IMR-90 (cell line): ENCODE results near the gene METTL4. TPM values are rescaled to one million over a fixed set of nuclear protein-coding genes. Genes with fewer than 3 reads are reported as not detected.
A peak's percentile ranks its signal among the peaks of the same experiment; 100 is the strongest.

Source experiments
- ATAC-seq: fragments of 200-7000 bp; cut with Tn5 transposase; 2 replicates; pipeline ENCODE4 v1.9.1; 2020; ENCODE audit warnings: low read depth, mild to moderate bottlenecking, moderate library complexity
- BruUV-seq: library from RNA; stranded (reverse); fragments of 400-500 nt; replicated peaks from 2 replicates; lab custom pipeline; 2021; lab: Mats Ljungman, UMichigan
- CTCF ChIA-PET: fragments of 300-600 bp; formaldehyde crosslinking; extraction: SDS; loops from one replicate; lab custom pipeline; 2021; ENCODE audit warnings: antibody characterized with exemption; lab: Yijun Ruan, JAX
- POLR2A ChIA-PET: fragments of 300-600 bp; sonication (Branson Sonifier 250); formaldehyde crosslinking; loops from one replicate; lab custom pipeline; 2022; ENCODE audit warnings: antibody characterized with exemption; ENCODE audit not compliant: unreplicated experiment; lab: Charles Lee
- DNase-seq: peaks from one replicate; pipeline ENCODE4 v3.0.0; 2013
- H2AFZ ChIP-seq: replicated peaks from 2 replicates; pipeline ENCODE3; 2013; ENCODE audit warnings: low read length, mild to moderate bottlenecking; ENCODE audit not compliant: poor library complexity
- H2AK5ac ChIP-seq: 2 replicates; pipeline ENCODE4 v1.6.1; 2013; ENCODE audit warnings: low read depth, low read length, inconsistent platforms
- H2AK9ac ChIP-seq: replicated peaks from 2 replicates; pipeline ENCODE3; 2013; ENCODE audit warnings: mild to moderate bottlenecking, low read depth, low read length, moderate library complexity; ENCODE audit not compliant: poor library complexity
- H2BK120ac ChIP-seq: 2 replicates; pipeline ENCODE4 v1.6.1; 2013; ENCODE audit warnings: low read depth, low read length, inconsistent platforms
- H2BK15ac ChIP-seq: 3 replicates; pipeline ENCODE4 v1.6.1; 2013; ENCODE audit warnings: low read depth, low read length, inconsistent platforms
- H2BK20ac ChIP-seq: 2 replicates; pipeline ENCODE4 v1.6.1; 2013; ENCODE audit warnings: low read depth, mild to moderate bottlenecking, inconsistent platforms, low read length, moderate library complexity
- H2BK5ac ChIP-seq: 2 replicates; pipeline ENCODE4 v1.6.1; 2013; ENCODE audit warnings: mild to moderate bottlenecking, low read depth, low read length, inconsistent platforms; ENCODE audit not compliant: poor library complexity, severe bottlenecking
- H3K14ac ChIP-seq: replicated peaks from 2 replicates; pipeline ENCODE4 v1.6.1; 2013; ENCODE audit warnings: low read depth, low read length, inconsistent platforms
- H3K18ac ChIP-seq: 2 replicates; pipeline ENCODE4 v1.6.1; 2013; ENCODE audit warnings: low read depth, low read length, control low read depth
- H3K23ac ChIP-seq: 2 replicates; pipeline ENCODE4 v1.6.1; 2013; ENCODE audit warnings: low read depth, low read length, inconsistent platforms
- H3K27ac ChIP-seq: 2 replicates; pipeline ENCODE4 v1.5.1; 2013; ENCODE audit warnings: mild to moderate bottlenecking, control low read depth, low read length; ENCODE audit not compliant: insufficient read depth
- H3K27me3 ChIP-seq: 2 replicates; pipeline ENCODE4 v1.6.1; 2013; ENCODE audit warnings: low read length; ENCODE audit not compliant: control insufficient read depth, insufficient read depth
- H3K36me3 ChIP-seq: 2 replicates; pipeline ENCODE4 v1.6.1; 2013; ENCODE audit warnings: low read length, mixed read lengths; ENCODE audit not compliant: control insufficient read depth, insufficient read depth
- H3K4ac ChIP-seq: 2 replicates; pipeline ENCODE4 v1.6.1; 2013; ENCODE audit warnings: low read depth, low read length, inconsistent platforms
- H3K4me1 ChIP-seq: 2 replicates; pipeline ENCODE4 v1.6.1; 2013; ENCODE audit warnings: low read length, mixed read lengths; ENCODE audit not compliant: control insufficient read depth, insufficient read depth
- H3K4me2 ChIP-seq: 2 replicates; pipeline ENCODE4 v1.6.1; 2013; ENCODE audit warnings: low read depth, mild to moderate bottlenecking, control low read depth, low read length, moderate library complexity
- H3K4me3 ChIP-seq: 2 replicates; pipeline ENCODE4 v1.5.1; 2013; ENCODE audit warnings: low read depth, mild to moderate bottlenecking, control low read depth, low read length, moderate library complexity; ENCODE audit not compliant: insufficient read depth
- H3K56ac ChIP-seq: 2 replicates; pipeline ENCODE4 v1.6.1; 2013; ENCODE audit warnings: low read length, inconsistent platforms; ENCODE audit not compliant: insufficient read depth; ENCODE audit errors: extremely low read depth
- H3K79me1 ChIP-seq, 2 experiments: 2 replicates each; pipeline ENCODE4 v1.6.1; 2013; ENCODE audit warnings: low read length in 2 of 2, inconsistent platforms in 1 of 2, low read depth in 1 of 2
- H3K9ac ChIP-seq: 2 replicates; pipeline ENCODE4 v1.6.1; 2013; ENCODE audit warnings: low read depth, low read length, control low read depth
- H3K9me1 ChIP-seq: 2 replicates; pipeline ENCODE4 v1.6.1; 2013; ENCODE audit warnings: low read length, inconsistent platforms; ENCODE audit not compliant: insufficient read depth
- H3K9me3 ChIP-seq: 2 replicates; pipeline ENCODE4 v1.6.1; 2013; ENCODE audit warnings: low read length; ENCODE audit not compliant: control insufficient read depth, insufficient read depth
- H4K20me1 ChIP-seq: 2 replicates; pipeline ENCODE4 v1.6.1; 2013; ENCODE audit warnings: low read length, inconsistent platforms; ENCODE audit not compliant: insufficient read depth
- H4K5ac ChIP-seq: 2 replicates; pipeline ENCODE4 v1.6.1; 2013; ENCODE audit warnings: mild to moderate bottlenecking, low read depth, low read length, control low read depth
- H4K8ac ChIP-seq, 2 experiments: 2 replicates each; pipeline ENCODE4 v1.6.1; 2013; ENCODE audit warnings: low read depth in 2 of 2, low read length in 2 of 2, control low read depth in 1 of 2, inconsistent platforms in 1 of 2
- H4K91ac ChIP-seq: 2 replicates; pipeline ENCODE4 v1.6.1; 2013; ENCODE audit warnings: low read depth, low read length, inconsistent platforms; ENCODE audit not compliant: insufficient read depth
- CHD1 ChIP-seq: IDR thresholded peaks from 2 replicates; pipeline ENCODE4 v1.6.1; 2012; ENCODE audit warnings: low read depth, low read length, improper control_type of control experiment
- ELK1 ChIP-seq: fragments of 150-350 bp; IDR thresholded peaks from 2 replicates; pipeline ENCODE4 v1.6.1; 2016; ENCODE audit warnings: low read depth, mild to moderate bottlenecking, low read length, moderate library complexity, borderline replicate concordance
- FOS ChIP-seq: fragments of 150-350 bp; IDR thresholded peaks from 2 replicates; pipeline ENCODE4 v1.6.1; 2016; ENCODE audit warnings: low read depth, low read length
- MAFK ChIP-seq: IDR thresholded peaks from 2 replicates; pipeline ENCODE4 v1.6.1; 2012; ENCODE audit warnings: low read depth, low read length, improper control_type of control experiment
- MXI1 ChIP-seq: IDR thresholded peaks from 2 replicates; pipeline ENCODE4 v1.6.1; 2012; ENCODE audit warnings: low read depth, mild to moderate bottlenecking, low read length, moderate library complexity, borderline replicate concordance
- RAD21 ChIP-seq: IDR thresholded peaks from 2 replicates; pipeline ENCODE4 v1.6.1; 2012; ENCODE audit warnings: low read length, improper control_type of control experiment
- RCOR1 ChIP-seq: IDR thresholded peaks from 2 replicates; pipeline ENCODE4 v1.6.1; 2012; ENCODE audit warnings: mild to moderate bottlenecking, low read length, improper control_type of control experiment; ENCODE audit not compliant: insufficient replicate concordance
- RFX5 ChIP-seq: IDR thresholded peaks from 2 replicates; pipeline ENCODE4 v1.8.0; 2012; ENCODE audit warnings: low read depth, mild to moderate bottlenecking, low read length, moderate library complexity
- SMC3 ChIP-seq: fragments of 150-350 bp; IDR thresholded peaks from 2 replicates; pipeline ENCODE4 v1.6.1; 2016; ENCODE audit warnings: low read depth, mild to moderate bottlenecking, antibody characterized with exemption, low read length, moderate library complexity
- USF2 ChIP-seq: fragments of 150-350 bp; IDR thresholded peaks from 2 replicates; pipeline ENCODE4 v1.6.1; 2017; ENCODE audit warnings: mild to moderate bottlenecking, antibody characterized with exemption, low read length, low read depth
- WGBS, 2 experiments: methylation state at CpG; one replicate each; pipeline versions ENCODE4 v1.1.5 to v1.1.7; 2013; ENCODE audit warnings: missing lambda C conversion rate in 2 of 2; ENCODE audit not compliant: insufficient read length in 1 of 2; ENCODE audit errors: extremely low coverage in 2 of 2; 5-methylcytosine and 5-hydroxymethylcytosine counted together
- dilution Hi-C: fragments of 300-500 bp; cut with HindIII; formaldehyde crosslinking; loops from one replicate; pipeline ENCODE4 v1.14.3; 2018; ENCODE audit warnings: low sequenced_read_pairs; ENCODE audit not compliant: unreplicated experiment
- in situ Hi-C: fragments of 300-500 bp; cut with MboI; formaldehyde crosslinking; loops from 3 replicates; pipeline ENCODE4 v1.14.3; 2019; ENCODE audit warnings: low sequenced_read_pairs, inconsistent platforms, mixed read lengths
- intact Hi-C: fragments of 100-400 bp; cut with micrococcal nuclease; formaldehyde crosslinking; loops from 2 replicates; pipeline ENCODE4 v1.10.0; 2022
- polyA plus RNA-seq, 3 experiments: library from polyadenylated mRNA; depleted of rRNA; stranded (reverse); fragments of >200 nt; gene quantifications; 2 replicates each; pipeline ENCODE4 v1.2.3, GENCODE V29; 2012; ENCODE audit warnings: low replicate concordance in 1 of 3
- total RNA-seq: library from RNA; depleted of rRNA; stranded (reverse); fragments of >200 nt; gene quantifications from 2 replicates; pipeline ENCODE4 v1.2.3, GENCODE V29; 2012

Gene METTL4
- total and polyA plus RNA-seq, 2 of the 4 experiments (the other 2 are of a cell fraction): 4.9 to 5.4 TPM

GRCh38 chr18:2536493-2536892, 34.8 kb downstream of the METTL4 start:
- no peak overlapping the region for H3K27ac ChIP-seq
- in situ Hi-C loops (loop anchor here (5.0 to 25.0 kb wide), 3 partner anchors 199 to 949 kb away; no protein-coding TSS in a partner anchor), dilution Hi-C loops (no loop called here), intact Hi-C loops (no loop called here)
- no peak overlapping the region for H4K91ac ChIP-seq
- H3K79me1 ChIP-seq: no peaks in the 10 kb centered on the region
- CTCF ChIA-PET: interaction anchor here (1.0 to 1.2 kb wide), 2 partner anchors 10 to 432 kb away, joined by 3 read pairs; no protein-coding TSS in a partner anchor
- WGBS, 2 experiments: 75% methylated on average over 1 of the region's 4 CpGs; no CpG with 5 or more reads in 1 of the 2 experiments
- no peak overlapping the region for H3K56ac ChIP-seq
- no peak overlapping the region; the same call in 1 of the 2 replicates for H3K4ac ChIP-seq
- no peak overlapping the region for H2BK15ac ChIP-seq
- H3K36me3 ChIP-seq: no peaks in the 10 kb centered on the region
- no peak overlapping the region; a peak in 1 of 4 replicates for H4K8ac ChIP-seq
- no peak overlapping the region for H3K4me2 ChIP-seq
- TF ChIP-seq USF2 (no peak), ELK1 (no peak), MAFK (no peak), RAD21 (no peak), RCOR1 (no peak), MXI1 (no peak), FOS (no peak), SMC3 (no peak), RFX5 (no peak), CHD1 (no peak)
- POLR2A ChIA-PET: no interaction called here
- no peaks in the 10 kb centered on the region for H4K20me1 ChIP-seq
- H2BK120ac ChIP-seq: no peak overlapping the region
- H3K9ac ChIP-seq: no peak overlapping the region
- peak; percentile 75 for ATAC-seq
- no peak overlapping the region for H3K14ac ChIP-seq
- H3K27me3 ChIP-seq: no peaks in the 10 kb centered on the region
- no peaks in the 10 kb centered on the region for H3K4me1 ChIP-seq
- H3K9me1 ChIP-seq: no peaks in the 10 kb centered on the region
- H2AFZ ChIP-seq: no peak overlapping the region
- no peak overlapping the region for H3K23ac ChIP-seq
- H2BK20ac ChIP-seq: no peak overlapping the region
- no peak overlapping the region for H2AK5ac ChIP-seq
- H2BK5ac ChIP-seq: peak overlapping the region; percentile 58
- no peak overlapping the region; the same call in 1 of the 2 replicates for H3K18ac ChIP-seq
- peak; percentile 72 for DNase-seq
- no peak overlapping the region for H3K4me3 ChIP-seq
- peaks cover 2% of the 10 kb centered on the region for H3K9me3 ChIP-seq
- no peak overlapping the region for H2AK9ac ChIP-seq
- no peak overlapping the region for H4K5ac ChIP-seq
- no TSS peak for BruUV-seq
